Vagina (tissue), 2 donors: Measurements from ENCODE around the gene TMOD4. TPM values are rescaled to one million over a fixed set of nuclear protein-coding genes. Genes with fewer than 3 reads are reported as not detected.

Experiments
- DNase-seq, 2 donors: peaks; one replicate each; pipeline ENCODE4 v3.0.0-alpha.2; 2017; ENCODE audit errors: extremely low spot score in 2 of 2
- H3K27ac ChIP-seq: fragments of 200-600 bp; sonication (generic); one replicate; pipeline ENCODE4 v1.5.1; 2019
- H3K27me3 ChIP-seq: fragments of 200-600 bp; sonication (generic); one replicate; pipeline ENCODE4 v1.5.1; 2019
- H3K36me3 ChIP-seq, 2 donors: fragments of 200-600 bp; sonication (generic); one replicate each; pipeline ENCODE4 v1.5.1; 2017 to 2019
- H3K4me1 ChIP-seq: fragments of 200-600 bp; sonication (generic); one replicate; pipeline ENCODE4 v1.5.1; 2019
- H3K4me3 ChIP-seq, 2 donors: fragments of 200-600 bp; sonication (generic); 1 replicate in 1 of 2; 2 replicates in 1 of 2; pipeline ENCODE4 v1.5.1; 2016 to 2019
- H3K9me3 ChIP-seq: fragments of 200-600 bp; sonication (generic); one replicate; pipeline ENCODE4 v1.5.1; 2019
- POLR2A ChIP-seq, 2 donors: fragments of 450-650 bp; IDR thresholded peaks; one replicate each; pipeline ENCODE4 v1.6.1; 2017; ENCODE audit warnings: antibody characterized with exemption in 2 of 2, mild to moderate bottlenecking in 2 of 2, moderate library complexity in 2 of 2
- POLR2AphosphoS5 ChIP-seq, 2 donors: sonication (generic); formaldehyde crosslinking; IDR thresholded peaks; one replicate each; pipeline ENCODE4 v1.9.0; 2017; ENCODE audit warnings: antibody characterized with exemption in 2 of 2, mild to moderate bottlenecking in 2 of 2, low read depth in 1 of 2; ENCODE audit not compliant: insufficient read depth in 1 of 2
- intact Hi-C: fragments of 100-400 bp; cut with DNase I; formaldehyde crosslinking; loops from one replicate; pipeline ENCODE4 v1.15.1; 2023
- total RNA-seq: library from RNA; depleted of rRNA; stranded (reverse); fragments of >200 nt; gene quantifications from one replicate; pipeline ENCODE4 v1.2.3, GENCODE V29; 2016
- TF ChIP-seq, protein P1 (sequence below), 3 experiments: fragments of 450-650 bp in 2 of 3; fragments of 200-600 bp in 1 of 3; sonication (generic) in 1 of 3; IDR thresholded peaks; one replicate each; pipeline ENCODE4 v1.5.1; 2017 to 2019; ENCODE audit warnings: antibody characterized with exemption in 3 of 3, mild to moderate bottlenecking in 2 of 3, moderate library complexity in 2 of 3

TMOD4 gene
- total RNA-seq, 1 donor from 2014 or later, result 2.2 TPM

GRCh38 chr1:151144474-151145303, 31.1 kb downstream of the TMOD4 start:
- H3K9me3 ChIP-seq, result no peaks in the 10 kb centered on the region
- TF ChIP-seq POLR2A (IDR thresholded peaks at IDR 0.05) (no peak), POLR2AphosphoS5 (IDR thresholded peaks at IDR 0.05; ENCODE audit: insufficient read depth in 1 of 2, low read depth in 1 of 2) (no peak)
- TF ChIP-seq, protein P1, sequence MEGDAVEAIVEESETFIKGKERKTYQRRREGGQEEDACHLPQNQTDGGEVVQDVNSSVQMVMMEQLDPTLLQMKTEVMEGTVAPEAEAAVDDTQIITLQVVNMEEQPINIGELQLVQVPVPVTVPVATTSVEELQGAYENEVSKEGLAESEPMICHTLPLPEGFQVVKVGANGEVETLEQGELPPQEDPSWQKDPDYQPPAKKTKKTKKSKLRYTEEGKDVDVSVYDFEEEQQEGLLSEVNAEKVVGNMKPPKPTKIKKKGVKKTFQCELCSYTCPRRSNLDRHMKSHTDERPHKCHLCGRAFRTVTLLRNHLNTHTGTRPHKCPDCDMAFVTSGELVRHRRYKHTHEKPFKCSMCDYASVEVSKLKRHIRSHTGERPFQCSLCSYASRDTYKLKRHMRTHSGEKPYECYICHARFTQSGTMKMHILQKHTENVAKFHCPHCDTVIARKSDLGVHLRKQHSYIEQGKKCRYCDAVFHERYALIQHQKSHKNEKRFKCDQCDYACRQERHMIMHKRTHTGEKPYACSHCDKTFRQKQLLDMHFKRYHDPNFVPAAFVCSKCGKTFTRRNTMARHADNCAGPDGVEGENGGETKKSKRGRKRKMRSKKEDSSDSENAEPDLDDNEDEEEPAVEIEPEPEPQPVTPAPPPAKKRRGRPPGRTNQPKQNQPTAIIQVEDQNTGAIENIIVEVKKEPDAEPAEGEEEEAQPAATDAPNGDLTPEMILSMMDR (IDR thresholded peaks at IDR 0.05), result no peak
- H3K36me3 ChIP-seq, result no peaks in the 10 kb centered on the region
- H3K4me1 ChIP-seq, result peaks cover 45% of the 10 kb centered on the region
- no peak for DNase-seq
- H3K4me3 ChIP-seq, result peak overlapping the region; percentile 54 to 64
- intact Hi-C loops, result no loop called here
- H3K27ac ChIP-seq, result peak overlapping the region; percentile 64
- no peaks in the 10 kb centered on the region for H3K27me3 ChIP-seq

- Histone ChIP-seq H3K9me3 (no peaks in the 10 kb centered on the region), H3K36me3 (no peaks in the 10 kb centered on the region), H3K4me3 (no peak overlapping the region), H3K27me3 (no peaks in the 10 kb centered on the region), H3K27ac (no peak overlapping the region), H3K4me1 (peaks cover 45% of the 10 kb centered on the region)
- intact Hi-C loops, result no loop called here
- DNase-seq, result no peak
- TF ChIP-seq, protein P1 (IDR thresholded peaks at IDR 0.05), result no peak
- TF ChIP-seq POLR2AphosphoS5 (IDR thresholded peaks at IDR 0.05; ENCODE audit: insufficient read depth in 1 of 2, low read depth in 1 of 2) (no peak), POLR2A (IDR thresholded peaks at IDR 0.05) (no peak)
Observed at GRCh38 chr1:151143986-151144385, 31.8 kb downstream of the TMOD4 start.

- Histone ChIP-seq H3K4me1 (peaks cover 45% of the 10 kb centered on the region), H3K36me3 (no peaks in the 10 kb centered on the region), H3K4me3 (no peak overlapping the region), H3K9me3 (no peaks in the 10 kb centered on the region), H3K27ac (no peak overlapping the region), H3K27me3 (no peaks in the 10 kb centered on the region)
- intact Hi-C loops, result no loop called here
- DNase-seq, result no peak
- TF ChIP-seq POLR2A (IDR thresholded peaks at IDR 0.05), result no peak
- TF ChIP-seq, protein P1 (IDR thresholded peaks at IDR 0.05), result no peak
- no peak for TF ChIP-seq POLR2AphosphoS5 (IDR thresholded peaks at IDR 0.05; ENCODE audit: insufficient read depth in 1 of 2, low read depth in 1 of 2)
Observed at GRCh38 chr1:151143057-151143435, 32.7 kb downstream of the TMOD4 start.

DNA sequence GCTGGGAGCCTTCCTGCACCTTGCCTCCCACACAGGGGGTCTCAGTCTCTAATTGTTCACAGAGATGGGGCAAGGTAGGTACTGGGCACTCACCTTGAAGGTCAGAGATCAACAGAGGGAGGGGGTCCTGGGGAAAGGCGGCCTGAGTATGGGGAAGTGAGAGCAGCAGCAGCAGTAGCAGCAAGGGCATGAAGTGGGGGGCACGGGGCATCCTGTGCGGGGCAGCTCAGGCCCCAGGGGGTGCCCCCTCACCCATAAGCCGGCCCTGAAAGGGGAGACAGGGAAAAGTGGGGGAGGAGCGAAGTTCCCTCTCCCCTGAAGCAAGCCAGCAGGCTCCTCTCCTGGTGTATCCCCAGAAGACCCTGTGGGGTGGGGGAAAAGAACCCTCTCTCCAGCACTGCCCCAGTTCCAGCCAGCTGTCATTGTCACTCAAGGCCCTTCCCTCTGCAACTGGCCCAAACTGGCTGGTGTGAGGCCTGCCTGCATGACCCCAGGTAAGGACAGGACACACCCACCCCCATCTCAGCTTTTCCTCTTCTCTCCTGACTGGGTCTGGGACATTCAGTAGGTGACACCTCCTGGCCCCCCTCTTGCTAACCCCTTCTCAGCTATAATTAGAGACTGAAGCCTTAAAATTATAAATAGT, 33.2 kb downstream of the TMOD4 start:
- no peak overlapping the region for H3K27ac ChIP-seq
- H3K4me1 ChIP-seq, result peaks cover 41% of the 10 kb centered on the region
- no peak for DNase-seq
- H3K27me3 ChIP-seq, result no peaks in the 10 kb centered on the region
- H3K36me3 ChIP-seq, result no peaks in the 10 kb centered on the region
- H3K9me3 ChIP-seq, result no peaks in the 10 kb centered on the region
- intact Hi-C loops, result no loop called here
- no peak overlapping the region for H3K4me3 ChIP-seq
- no peak for TF ChIP-seq POLR2A (IDR thresholded peaks at IDR 0.05)
- TF ChIP-seq POLR2AphosphoS5 (IDR thresholded peaks at IDR 0.05; ENCODE audit: insufficient read depth in 1 of 2, low read depth in 1 of 2), result no peak
- TF ChIP-seq, protein P1 (IDR thresholded peaks at IDR 0.05), result no peak

DNA sequence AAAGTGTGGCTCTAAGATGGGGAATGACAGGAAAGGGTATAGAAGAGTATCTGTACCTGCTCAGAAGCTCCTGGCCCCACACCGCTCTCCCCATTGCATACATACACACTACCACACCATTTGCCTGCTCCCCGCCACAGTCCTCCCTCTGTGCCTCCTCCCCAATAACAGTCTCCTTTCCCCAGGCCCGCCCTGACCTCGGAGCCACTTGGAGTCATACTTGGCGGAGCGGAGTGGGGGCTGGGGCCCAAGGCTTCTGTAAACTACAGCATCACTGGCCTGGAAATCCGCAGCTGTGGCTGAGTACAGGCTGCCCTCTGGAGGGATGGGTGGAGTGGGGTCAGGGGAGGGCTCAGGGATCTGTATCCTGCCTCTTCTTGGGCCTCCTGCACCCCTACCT, 38.0 kb downstream of the TMOD4 start:
- H3K27me3 ChIP-seq, result no peaks in the 10 kb centered on the region
- H3K4me3 ChIP-seq, result no peak overlapping the region
- intact Hi-C loops, result no loop called here
- no peaks in the 10 kb centered on the region for H3K9me3 ChIP-seq
- TF ChIP-seq POLR2A (IDR thresholded peaks at IDR 0.05) (no peak), POLR2AphosphoS5 (IDR thresholded peaks at IDR 0.05; ENCODE audit: insufficient read depth in 1 of 2, low read depth in 1 of 2) (no peak)
- TF ChIP-seq, protein P1 (IDR thresholded peaks at IDR 0.05), result no peak
- peaks cover 3% of the 10 kb centered on the region for H3K4me1 ChIP-seq
- DNase-seq, result no peak
- no peak overlapping the region for H3K27ac ChIP-seq
- H3K36me3 ChIP-seq, result no peaks in the 10 kb centered on the region
